GM19438 (cell line): ENCODE results near the gene ALOX15B.

Source experiments
- ATAC-seq: cut with Tn5 transposase; IDR thresholded peaks from one replicate; pipeline ENCODE4 v1.9.1; 2021; ENCODE audit warnings: low read depth; ENCODE audit not compliant: unreplicated experiment

Gene ALOX15B

GRCh38 chr17:8039611-8040168, 831 bp downstream of the ALOX15B start:
- ATAC-seq: no peak

GRCh38 chr17:8041249-8041928, 2.5 kb downstream of the ALOX15B start:
- no peak for ATAC-seq

- no peak for ATAC-seq
Measured at GRCh38 chr17:8041979-8042378, 3.1 kb downstream of the ALOX15B start.

DNA sequence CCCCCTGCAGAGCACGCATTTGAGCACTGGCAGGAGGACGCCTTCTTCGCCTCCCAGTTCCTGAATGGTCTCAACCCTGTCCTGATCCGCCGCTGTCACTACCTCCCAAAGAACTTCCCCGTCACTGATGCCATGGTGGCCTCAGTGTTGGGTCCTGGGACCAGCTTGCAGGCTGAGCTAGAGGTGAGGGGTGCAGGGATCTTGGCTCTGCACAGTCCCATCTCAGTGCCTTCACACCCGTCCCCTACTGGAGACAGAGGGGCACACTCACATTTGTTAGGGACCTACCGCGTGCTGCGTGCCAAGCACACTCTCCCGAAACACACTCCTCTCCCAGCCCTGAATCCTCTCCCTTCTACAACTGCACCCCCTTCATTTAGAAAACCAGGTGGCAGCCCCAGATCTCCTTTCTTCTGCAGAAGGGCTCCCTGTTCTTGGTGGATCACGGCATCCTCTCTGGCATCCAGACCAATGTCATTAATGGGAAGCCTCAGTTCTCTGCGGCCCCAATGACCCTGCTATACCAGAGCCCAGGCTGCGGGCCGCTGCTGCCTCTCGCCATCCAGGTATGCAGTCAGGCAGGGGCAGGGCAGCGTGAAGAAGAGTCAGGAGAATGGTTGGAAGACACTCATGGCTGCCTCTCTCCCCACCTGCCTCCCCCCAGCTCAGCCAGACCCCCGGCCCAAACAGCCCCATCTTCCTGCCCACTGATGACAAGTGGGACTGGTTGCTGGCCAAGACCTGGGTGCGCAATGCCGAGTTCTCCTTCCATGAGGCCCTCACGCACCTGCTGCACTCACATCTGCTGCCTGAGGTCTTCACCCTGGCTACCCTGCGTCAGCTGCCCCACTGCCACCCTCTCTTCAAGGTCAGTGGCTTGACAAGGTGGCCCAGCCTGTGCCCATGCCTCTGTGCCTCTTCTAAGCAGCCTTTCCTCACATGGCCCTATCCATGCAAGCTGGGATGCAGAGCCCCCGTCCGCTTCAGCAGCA, 6.3 kb downstream of the ALOX15B start:
- ATAC-seq: no peak

- ATAC-seq: no peak
Measured at GRCh38 chr17:8046306-8046928, 7.6 kb downstream of the ALOX15B start.

DNA sequence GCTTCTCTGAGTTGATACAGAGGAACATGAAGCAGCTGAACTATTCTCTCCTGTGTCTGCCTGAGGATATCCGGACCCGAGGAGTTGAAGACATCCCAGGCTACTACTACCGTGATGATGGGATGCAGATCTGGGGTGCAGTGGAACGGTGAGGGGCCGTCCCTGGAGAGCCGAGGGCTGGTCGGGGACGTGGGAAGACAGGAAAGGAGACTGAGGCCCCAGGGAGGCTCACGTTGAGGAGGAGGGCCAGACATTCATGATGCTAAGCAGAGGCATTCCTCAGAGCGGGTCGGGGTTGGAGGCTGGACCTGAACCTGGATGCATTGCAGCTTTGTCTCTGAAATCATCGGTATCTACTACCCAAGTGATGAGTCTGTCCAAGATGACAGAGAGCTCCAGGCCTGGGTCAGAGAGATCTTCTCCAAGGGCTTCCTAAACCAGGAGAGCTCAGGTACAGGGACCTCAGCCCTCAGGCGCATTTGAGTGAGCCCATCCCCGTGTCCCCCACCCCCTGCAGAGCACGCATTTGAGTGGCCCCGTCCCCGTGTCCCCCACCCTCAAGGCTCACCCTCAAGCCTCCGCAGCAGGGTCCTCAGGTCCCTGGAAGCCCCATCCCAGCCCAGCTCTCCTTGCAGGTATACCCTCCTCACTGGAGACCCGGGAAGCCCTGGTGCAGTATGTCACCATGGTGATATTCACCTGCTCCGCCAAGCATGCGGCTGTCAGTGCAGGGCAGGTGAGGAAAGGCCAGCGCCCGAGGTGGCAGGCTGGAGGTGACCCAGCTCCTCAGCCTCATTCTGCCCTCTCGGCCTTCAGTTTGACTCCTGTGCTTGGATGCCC, 8.3 kb downstream of the ALOX15B start:
- no peak for ATAC-seq

GRCh38 chr17:8047769-8048110, 8.9 kb downstream of the ALOX15B start:
- no peak for ATAC-seq

- ATAC-seq: no peak
Measured at GRCh38 chr17:8048236-8048635, 9.4 kb downstream of the ALOX15B start.

DNA sequence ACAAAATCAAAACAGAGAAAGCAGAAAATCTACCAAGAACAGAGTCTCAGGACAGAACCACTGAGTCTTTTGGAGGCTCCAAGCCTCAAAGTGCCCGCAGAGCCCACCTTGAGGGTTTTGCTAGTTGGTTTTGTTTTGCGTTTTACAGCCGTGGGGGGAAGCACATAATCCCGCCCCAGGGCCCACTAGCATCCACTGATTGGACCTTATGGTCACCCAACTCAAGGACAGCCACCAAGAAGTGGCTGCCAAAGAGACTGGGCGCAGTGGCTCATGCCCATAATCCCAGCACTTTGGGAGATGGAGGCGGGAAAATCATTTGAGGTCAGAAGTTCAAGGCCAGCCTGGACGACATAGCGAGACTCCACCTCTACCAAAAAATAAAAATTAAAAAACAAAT, 9.9 kb downstream of the ALOX15B start:
- ATAC-seq: no peak

GRCh38 chr17:8051831-8052230, 13.0 kb downstream of the ALOX15B start:
- ATAC-seq: no peak

- ATAC-seq: no peak
Measured at GRCh38 chr17:8052256-8053252, 13.7 kb downstream of the ALOX15B start.

DNA sequence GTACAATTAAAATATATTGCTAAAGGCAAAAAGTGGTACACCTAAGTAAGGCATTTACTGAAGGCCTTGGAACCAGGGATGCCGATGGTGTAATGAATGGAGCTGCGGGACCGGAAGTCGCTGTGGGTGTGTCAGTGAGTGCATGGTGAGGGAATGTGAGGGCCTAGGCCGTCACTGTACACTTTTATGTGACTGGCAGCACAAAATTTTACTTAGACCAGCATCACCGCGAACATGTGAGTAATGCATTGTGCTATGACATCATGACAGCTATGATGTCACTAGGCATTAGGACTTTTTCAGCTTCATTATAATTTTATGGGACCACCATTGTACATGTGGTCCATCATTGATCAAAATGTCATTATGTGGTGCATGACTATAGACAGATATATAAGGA, 14.7 kb downstream of the ALOX15B start:
- ATAC-seq: no peak

GRCh38 chr17:8055851-8056231, 17.0 kb downstream of the ALOX15B start:
- no peak for ATAC-seq

DNA sequence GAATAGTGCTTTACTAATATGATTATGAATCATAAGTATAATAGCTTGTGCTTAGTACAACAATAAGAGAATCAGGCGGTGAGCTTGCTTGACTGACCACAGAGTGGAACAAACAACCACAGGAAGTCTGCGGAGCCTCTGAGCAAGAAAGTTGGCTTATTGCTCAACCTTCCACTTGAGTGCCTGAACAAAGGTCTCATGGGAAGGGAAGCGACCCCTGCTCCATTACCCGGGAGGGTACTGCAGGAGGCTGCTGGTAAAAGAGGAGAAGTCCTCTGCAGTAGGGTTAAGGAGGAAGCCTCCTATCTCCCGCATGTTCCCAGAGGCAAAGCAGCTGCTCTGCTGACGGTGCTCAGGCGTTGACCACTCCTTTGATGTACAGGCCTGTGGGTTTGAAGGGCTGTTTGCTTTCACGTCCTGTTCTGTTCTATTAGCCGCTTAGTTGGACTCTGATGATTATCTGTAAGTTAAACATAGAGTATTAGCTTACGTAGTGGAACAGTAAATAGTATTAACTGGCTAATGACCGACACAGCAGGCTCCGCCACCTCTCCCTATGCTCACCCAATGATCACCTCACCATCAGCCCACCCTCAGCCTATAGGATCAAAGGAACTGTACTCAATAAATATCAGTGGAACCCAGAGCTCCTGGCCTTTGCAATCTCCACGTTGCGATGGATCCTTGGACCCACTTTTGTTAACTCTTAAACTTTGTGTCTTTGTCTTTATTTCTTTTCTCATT, 17.5 kb downstream of the ALOX15B start:
- peak; percentile 60 for ATAC-seq

DNA sequence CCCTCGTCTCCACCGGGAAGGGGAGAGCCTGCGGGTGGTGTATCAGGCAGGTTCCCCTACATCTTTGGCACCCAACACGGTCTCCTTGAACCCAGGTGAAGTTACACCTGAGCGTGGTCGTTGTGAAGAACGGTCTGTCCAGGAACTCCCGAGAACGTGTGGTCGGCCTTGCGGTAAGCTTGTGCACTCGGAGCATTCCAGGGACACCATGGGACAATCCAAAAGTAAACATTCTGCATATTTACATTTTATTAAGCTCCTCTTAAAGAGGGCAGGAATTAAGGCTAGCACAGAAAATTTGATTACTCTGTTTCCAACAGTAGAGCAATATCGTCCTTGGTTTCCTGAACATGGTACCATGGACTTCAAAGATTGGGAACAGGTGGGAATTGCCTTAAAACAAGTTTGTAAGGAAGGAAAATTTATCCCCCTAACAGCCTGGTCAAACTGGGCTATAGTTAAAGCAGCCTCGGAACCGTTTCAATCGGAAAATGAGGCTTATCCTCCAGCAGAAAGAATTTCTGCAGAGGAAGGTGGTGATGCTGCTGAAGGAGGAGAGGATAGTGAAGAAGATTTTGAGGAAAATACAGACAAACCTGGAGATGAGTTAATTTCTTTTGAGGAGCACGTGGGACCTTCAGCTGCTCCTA, 18.2 kb downstream of the ALOX15B start:
- no peak for ATAC-seq

- no peak for ATAC-seq
Measured at GRCh38 chr17:8057691-8058114, 18.8 kb downstream of the ALOX15B start.

DNA sequence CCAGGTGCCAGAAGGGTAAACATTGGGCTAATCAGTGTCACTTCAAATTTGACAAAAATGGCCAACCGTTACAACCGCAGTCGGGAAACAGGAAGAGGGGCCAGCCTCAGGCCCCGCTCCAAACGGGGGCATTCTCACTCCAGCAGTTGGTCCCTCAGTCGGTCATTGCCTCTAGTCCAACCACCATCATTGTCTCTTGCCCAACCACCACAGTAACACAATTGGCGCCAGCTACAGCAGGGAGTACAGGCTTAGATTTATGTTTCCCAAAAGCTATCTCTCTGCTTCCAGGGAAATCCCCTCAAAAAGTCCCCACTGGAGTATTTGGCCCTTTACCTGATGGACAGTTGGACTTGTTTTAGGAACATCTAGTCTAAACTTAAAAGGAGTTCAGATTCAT, 20.3 kb downstream of the ALOX15B start:
- no peak for ATAC-seq

DNA sequence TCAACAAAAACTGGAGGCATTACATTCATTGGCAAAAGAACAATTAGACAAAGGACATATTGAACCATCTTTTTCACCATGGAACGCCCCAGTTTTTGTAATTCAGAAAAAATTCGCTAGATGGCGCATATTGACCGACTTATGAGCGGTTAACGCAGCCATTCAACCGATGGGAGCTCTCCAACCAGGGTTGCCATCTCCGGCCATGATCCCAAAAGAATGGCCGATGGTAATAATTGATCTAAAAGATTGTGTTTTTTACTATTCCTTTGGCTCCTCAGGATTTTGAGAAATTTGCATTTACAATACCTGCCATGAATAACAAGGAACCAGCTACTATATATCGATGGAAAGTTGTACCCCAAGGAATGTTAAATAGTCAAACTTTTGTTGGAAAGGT, 21.4 kb downstream of the ALOX15B start:
- ATAC-seq: no peak
